DOHH2 (cell line): Measurements from ENCODE around the gene KCNIP3.

ENCODE experiments used
- EZH2phosphoT487 ChIP-seq: fragments of 200-600 bp; sonication (generic); IDR thresholded peaks from 2 replicates; pipeline ENCODE4 v1.6.1; 2017; ENCODE audit warnings: borderline replicate concordance, mild to moderate bottlenecking, antibody characterized with exemption, low read length, moderate library complexity, mixed read lengths
- TF ChIP-seq, protein P1 (sequence below): fragments of 200-600 bp; sonication (generic); IDR thresholded peaks from one replicate; pipeline ENCODE4 v1.5.1; 2014; ENCODE audit warnings: antibody characterized with exemption, mild to moderate bottlenecking, low read depth, low read length; ENCODE audit not compliant: poor library complexity, severe bottlenecking

DNA sequence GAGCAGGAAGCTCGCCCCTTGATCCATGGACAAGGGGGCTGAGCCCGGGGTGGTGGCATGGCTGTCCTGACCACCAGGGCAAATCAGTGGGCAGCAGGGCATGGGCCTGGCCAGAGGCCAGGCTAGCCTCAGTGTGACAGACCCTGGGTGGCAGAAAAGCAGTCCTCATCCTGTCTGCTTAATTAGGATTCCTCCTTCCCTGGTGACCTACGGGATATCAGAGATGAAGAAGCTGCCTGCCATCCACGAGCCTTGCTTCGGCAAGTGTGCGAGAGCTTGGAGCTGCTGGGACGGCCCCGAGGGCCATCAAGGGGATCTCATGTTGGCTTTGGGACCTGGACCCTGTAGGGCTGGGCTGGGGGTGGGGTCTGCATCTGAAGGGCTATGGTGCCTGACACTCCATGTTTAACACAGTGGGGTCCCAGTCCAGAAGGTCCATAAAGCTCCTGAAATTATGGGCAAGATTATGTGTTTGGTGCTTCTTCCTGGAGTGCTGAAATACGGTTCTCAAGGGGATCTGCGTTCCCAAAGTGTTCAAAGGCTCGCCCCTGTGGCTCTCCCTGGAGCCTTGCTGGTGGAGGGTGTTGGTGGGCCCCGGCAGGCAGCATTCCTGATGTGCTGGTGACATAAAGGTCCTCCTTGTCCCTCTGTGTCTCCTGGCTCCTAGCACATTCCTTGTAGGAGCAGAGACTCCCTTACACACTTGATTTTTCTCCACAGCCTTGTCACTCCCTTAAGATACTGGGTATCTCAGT lies 52.6 kb downstream of the KCNIP3 start:
- TF ChIP-seq, protein P1, sequence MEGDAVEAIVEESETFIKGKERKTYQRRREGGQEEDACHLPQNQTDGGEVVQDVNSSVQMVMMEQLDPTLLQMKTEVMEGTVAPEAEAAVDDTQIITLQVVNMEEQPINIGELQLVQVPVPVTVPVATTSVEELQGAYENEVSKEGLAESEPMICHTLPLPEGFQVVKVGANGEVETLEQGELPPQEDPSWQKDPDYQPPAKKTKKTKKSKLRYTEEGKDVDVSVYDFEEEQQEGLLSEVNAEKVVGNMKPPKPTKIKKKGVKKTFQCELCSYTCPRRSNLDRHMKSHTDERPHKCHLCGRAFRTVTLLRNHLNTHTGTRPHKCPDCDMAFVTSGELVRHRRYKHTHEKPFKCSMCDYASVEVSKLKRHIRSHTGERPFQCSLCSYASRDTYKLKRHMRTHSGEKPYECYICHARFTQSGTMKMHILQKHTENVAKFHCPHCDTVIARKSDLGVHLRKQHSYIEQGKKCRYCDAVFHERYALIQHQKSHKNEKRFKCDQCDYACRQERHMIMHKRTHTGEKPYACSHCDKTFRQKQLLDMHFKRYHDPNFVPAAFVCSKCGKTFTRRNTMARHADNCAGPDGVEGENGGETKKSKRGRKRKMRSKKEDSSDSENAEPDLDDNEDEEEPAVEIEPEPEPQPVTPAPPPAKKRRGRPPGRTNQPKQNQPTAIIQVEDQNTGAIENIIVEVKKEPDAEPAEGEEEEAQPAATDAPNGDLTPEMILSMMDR: no peak
- TF ChIP-seq EZH2phosphoT487: no peak
